NCI-H2029 (cell line): ENCODE measurements around the gene COX18.

ENCODE experiments used
- DNase-seq: peaks from one replicate; lab custom pipeline; 2025; lab: John Stamatoyannopoulos, UW

Gene COX18, protein sequence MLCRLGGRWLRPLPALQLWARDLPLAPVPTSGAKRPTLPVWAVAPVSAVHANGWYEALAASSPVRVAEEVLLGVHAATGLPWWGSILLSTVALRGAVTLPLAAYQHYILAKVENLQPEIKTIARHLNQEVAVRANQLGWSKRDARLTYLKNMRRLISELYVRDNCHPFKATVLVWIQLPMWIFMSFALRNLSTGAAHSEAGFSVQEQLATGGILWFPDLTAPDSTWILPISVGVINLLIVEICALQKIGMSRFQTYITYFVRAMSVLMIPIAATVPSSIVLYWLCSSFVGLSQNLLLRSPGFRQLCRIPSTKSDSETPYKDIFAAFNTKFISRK

DNA sequence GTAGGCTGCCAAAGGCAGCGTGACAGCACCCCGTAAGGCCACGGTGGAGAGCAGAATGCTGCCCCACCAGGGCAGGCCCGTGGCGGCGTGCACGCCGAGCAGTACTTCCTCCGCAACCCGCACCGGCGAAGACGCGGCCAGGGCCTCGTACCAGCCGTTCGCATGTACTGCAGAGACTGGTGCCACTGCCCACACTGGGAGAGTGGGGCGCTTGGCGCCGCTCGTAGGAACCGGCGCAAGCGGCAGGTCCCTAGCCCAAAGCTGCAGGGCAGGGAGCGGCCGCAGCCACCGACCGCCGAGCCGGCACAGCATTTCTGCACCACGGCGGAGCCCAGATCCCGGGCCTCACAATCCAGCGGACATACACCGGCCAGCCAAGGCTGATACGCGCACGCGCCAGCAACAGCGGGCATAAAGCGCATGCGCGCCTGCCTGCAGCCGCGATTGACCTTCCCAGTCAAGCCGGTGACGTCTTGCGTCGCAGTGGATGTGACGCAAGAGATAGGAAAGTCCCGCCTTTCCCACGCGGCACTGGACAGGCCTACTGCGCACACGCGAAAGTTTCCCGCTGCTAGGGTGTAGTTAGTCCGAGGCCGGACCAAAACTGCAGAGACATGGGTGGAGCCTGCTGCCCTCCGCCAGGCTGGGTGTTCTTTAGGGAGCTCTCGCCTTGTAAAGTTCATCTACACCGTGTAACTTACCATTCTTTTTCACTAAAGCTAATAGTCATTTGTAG, at the start of gene COX18:
Gene COX18, minus strand, starts transcription at position 379 of the 736 bp plus-strand sequence. Its CDS starts 67 bp downstream, at position 312.
- peak; percentile 95 for DNase-seq

DNA sequence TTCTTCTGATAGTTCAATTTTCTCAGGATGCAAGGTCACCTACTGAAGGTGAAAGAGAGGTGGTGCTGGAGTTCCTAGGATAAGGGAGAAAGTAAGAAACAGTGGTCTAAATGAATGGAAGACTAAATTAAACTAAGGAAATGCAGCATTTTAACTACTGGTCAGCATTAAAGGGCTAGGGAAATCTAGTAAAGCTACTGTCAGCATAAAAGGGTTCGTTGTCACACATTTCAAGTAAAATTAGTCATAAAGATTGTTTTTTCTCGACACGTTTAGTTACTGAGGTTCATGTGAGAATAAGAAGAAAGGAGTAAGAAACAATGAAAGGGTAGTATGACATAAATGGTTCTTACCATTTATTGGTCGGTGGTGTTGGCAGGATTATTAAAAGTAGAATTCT, 40.0 kb upstream of the COX18 start:
- no peak for DNase-seq

DNA sequence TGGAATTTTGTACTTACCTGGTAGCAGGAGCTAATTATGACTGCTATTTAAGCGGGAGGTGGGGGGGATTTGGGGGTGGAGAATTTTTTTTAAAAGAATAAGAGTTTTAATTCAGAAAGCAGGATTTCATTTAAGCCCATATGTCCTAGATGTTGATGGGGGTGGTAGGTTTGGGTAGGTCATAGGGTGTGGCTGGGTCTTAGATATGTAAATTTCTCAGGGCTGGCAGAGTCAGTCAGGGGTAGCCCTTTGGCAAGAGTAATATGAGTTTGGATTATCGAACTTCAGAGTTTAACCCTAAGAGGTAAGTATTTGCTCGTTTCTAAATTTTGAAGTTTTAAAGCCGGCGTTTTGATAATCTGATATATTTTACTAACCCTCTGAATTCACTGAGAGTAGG, 35.2 kb upstream of the COX18 start:
- no peak for DNase-seq

DNA sequence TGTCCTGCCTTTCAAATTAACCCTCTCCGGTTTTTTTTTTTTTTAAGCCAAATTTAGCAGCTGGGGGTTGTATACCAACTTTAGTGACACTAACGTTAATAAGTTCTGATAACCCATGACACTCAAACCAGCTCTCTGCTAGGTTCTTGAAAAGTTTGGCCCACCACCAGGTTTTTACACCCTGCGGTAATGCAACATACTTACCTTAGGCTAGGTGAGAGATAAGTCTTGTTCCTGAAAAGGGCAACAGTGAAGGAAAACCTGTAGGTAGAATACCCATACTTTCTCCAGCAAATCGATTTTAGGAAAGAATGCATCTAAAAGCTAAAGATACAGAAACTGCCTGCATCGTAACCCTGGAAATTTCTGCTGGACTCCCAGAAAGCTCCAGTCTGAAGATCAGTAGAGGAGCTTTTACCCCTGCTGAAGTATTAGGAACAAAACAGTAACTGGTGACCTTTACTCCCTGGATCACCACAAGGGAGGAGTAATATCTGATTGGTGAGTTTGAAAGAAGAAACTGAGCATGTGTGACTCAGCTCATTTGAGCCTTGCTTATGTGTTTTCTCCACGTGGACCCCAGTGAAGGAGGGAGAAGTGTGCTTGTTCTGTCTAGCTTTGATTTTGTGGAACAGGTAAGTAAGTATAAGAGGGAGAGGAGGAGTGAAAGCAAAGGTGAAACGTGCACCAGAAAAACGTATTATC, 34.4 kb upstream of the COX18 start:
- no peak for DNase-seq

DNA sequence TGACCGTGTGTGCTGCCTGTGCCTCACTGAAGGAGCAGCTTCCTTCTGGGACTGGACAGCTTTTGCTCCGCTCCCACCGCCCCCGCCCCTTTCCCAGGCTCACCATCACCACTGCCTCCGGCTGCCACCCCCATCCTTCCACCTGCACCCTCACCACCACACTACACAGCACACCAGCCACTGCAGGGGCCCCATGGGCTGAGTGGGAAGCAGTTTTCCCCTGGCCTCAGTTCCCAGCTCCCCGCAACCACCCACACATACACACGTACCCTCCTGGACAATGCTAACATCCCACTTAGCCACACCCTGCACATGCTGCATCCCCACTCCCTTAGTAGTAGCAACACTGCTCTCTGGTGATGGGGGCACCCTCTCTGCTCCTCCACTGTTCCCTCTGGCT, 29.6 kb upstream of the COX18 start:
- no peak for DNase-seq

DNA sequence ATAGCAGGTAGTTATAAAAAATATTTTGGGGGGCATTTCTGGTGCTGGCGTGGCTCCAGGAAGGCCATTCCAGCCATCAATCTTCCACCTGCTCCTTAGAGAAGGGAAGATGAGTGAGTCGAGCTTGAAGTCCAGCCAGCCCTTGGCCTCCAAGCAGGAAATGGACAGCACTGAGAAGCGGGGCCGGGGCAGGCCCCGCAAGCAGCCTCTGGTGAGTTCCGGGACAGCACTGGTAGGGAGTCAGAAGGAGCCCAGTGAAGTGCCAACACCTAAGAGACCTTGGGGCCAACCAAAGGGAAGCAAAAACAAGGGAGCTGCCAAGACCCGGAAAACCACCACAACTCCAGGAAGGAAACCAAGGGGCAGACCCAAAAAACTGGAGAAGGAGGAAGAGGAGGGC, 29.2 kb upstream of the COX18 start:
- no peak for DNase-seq

DNA sequence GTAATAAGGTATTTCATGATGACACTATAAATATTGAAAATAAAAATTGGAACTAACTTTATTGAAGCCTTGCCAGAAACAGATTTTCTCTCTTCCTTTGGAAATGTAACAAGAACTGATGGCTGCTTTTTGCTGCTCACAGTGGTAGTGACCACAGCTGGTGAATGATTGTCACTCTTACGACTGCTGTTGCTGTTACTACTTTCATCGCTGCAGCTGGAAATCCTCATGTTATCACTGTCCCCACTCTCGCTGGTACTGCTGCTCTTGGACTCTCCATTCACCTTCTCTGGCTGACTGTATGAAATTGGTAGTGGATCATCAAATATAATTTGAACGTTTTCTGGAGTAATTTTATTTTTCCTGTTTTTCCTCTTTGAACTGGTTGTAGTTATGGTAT, 28.5 kb upstream of the COX18 start:
- DNase-seq, result no peak

DNA sequence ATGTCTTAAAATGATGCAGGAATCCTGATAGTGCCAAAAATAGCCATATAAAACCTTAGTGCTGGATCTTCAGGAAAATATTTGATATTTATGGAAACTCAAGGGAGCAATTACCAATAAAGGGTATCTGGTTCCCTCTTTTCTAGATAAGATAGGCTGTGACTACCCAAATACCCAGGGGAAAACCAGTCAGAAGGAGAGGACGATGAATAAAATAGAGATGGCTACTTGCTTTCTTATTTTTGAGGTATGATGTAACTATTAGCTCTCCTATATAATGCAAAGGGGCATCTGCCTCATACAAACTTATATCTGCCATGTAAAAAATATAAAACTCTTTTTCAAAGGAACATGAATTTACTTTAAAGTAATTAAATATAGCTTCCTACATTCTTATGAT, 23.4 kb upstream of the COX18 start:
- DNase-seq, result no peak

DNA sequence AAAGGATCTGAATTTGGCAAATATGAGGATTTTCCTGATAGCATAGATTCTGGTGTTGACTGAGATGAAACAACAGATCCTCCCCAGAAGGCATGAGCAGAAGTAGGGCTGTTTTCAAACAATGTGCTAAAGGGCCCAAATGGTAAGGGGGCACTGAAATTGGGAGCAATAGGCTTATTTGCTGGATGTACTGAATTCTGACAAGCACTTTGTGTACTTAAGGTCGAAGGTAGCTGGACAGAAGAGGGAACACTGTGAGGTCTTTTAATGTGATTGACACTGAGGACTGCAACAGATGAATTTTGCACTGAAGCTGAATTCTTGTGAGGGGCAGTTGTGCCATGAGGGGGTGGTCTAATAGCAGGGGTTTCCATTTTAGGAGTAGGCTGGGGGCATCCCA, 21.2 kb upstream of the COX18 start:
- DNase-seq, result no peak

DNA sequence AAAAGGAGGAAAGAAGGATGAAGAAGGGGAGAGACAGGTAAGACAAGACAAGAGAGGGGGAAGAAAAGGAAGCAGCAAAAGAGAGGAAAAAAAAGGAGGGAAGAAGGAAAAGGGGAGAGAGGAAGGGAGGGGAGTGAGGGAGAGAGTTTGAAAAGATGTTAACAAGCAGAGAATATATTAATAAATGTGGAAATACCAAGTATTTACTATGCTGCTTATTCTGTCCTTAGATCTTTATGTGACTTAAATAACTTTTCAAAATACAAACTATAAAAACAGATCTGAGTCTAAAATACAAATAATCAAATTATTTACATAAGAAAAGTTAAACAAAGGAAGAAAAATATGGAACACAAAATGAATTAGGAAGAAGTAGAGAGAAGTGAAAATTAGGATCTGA, 18.4 kb upstream of the COX18 start:
- DNase-seq, result no peak

DNA sequence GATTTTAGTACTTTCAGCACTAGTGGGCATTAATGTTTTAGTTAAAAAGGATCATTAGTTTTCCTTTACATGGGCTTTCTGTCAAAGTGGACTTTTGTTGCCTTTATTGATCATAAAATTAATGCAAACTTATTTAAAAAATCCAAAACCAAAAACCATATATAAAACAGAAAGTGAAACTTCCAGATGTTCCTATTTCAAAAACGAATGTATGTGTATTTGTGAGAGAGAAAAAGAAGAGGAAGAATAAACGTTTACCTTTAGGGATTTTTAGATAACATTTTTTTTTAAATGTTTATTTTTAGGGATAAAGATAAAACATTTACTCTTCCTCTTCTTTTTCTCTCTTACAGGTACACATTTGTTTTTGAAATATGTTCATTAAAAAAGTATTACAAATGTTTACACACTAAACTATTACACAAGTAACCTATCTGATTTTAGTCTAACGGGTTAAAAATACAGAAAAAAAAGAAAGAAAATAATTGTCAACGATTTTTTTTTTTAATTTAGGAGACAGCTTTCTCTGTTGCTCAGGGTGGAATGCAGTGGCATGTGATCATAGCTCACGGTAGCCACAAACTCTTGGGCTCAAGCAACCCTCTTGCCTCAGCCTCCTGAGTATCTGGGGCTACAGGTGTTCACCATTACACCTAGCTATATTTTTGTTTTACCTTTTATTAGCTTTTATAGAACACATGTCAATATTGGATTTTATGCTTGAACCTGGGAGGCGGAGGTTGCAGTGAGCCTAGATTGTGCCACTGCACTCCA, 16.8 kb upstream of the COX18 start:
- no peak for DNase-seq

DNA sequence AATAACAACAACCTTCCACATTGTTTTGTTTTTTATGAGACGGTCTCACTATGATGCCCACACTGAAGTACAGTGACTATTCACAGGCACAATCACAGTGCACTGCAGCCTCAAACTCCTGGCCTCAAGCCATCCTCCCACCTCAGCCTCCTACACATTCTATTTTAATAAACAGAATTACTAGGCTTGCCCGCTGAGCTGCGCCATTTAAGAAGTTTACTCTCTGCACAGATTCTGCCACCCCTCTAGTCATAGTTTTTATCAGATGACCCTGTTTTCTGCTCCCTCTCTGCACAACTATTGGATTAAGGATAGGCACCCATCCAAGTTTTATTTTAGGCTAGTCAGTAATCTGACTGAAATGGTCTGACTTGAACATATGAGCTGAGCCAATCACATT, 11.3 kb upstream of the COX18 start:
- no peak for DNase-seq

DNA sequence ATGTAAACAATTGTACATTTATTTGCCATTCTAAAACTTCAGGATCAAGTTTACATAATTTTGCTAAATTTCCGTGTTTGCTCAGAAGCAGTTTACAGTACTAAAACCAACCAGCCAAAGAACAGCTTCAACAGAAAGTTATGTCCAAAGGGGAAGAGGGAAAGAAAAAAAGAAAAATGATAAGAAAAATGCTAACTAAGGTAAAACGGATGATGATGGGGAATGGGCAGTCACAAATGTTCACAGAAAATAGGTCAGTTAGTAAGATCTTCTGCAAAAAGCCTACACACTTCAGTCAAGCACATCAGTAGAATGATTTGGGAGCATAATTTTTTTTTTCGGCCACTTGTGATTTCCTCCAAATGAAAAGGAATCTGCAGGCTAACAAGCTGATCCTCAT, 6.3 kb upstream of the COX18 start:
- no peak for DNase-seq

DNA sequence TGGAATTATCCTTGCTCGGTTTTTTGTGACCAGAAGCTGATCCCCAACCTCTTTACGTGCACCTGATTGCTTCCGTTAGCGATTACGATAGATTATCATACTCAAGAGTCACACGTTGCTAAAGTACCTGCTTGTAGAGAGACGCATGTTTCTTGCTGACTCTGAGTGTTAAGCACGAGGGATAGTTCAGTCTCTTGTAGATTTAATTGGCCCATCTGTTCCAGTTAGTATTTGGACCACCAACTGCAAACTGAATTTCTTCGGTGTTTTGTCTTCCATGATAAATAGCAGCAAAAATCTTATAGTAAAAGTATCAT, 516 bp upstream of the COX18 start:
- DNase-seq, result peak; percentile 59

DNA sequence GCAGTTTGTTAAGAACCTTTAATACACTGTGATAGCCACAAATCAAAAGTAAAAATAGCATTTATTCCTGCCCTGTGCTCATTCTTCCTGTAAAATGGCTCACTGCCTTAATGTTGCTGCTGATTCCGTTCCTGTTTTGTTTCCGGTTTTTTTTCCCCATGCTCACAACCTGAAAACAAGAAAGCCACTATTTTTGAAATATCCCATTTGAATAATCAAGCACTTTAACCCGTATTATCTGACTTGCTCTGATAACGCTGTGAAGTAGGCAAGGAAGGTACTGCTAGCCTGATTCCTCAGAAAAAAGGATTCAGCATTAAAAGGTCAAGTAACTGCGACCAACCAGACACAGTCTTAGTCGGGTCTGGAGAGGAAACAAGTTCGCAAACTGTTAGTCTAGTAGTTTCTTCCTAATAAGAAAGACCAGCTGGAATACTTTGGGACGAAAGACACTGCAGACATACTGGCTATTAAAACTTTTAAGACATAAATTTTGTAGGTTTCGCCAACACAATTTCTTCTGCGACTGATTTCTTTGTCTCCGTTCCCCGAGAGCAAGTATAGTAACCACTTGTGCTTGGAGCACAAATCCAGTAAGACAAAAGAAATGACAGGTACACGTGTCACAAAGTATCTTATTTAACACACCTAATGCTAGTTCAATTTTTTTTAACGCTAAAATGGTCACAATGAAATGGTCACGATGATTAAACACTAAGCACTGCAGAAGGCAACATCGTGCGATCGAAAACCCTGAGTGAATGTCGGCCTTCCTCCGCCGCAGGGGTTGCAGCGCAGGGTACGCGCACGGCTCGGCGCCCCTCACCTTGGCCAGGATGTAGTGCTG, 802 bp downstream of the COX18 start:
- DNase-seq, result peak; percentile 8

DNA sequence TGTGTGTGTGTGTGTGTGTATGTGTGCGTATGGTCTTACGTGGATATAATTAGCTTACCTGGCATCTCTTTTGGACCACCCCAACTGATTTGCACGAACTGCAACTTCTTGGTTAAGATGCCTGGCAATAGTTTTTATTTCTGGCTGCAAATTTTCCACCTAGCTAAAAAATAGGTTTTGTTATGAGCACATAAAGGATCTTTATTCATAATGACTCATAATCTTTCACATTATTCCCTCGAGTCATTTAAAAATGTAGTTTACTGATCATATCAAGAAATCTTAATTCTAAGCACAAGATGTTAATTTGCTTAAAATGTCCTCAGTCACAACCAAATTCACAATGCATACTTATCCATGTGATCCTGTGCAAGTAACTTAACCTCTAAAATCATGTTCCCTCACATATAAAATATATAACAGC, 1.5 kb downstream of the COX18 start:
- DNase-seq, result no peak

DNA sequence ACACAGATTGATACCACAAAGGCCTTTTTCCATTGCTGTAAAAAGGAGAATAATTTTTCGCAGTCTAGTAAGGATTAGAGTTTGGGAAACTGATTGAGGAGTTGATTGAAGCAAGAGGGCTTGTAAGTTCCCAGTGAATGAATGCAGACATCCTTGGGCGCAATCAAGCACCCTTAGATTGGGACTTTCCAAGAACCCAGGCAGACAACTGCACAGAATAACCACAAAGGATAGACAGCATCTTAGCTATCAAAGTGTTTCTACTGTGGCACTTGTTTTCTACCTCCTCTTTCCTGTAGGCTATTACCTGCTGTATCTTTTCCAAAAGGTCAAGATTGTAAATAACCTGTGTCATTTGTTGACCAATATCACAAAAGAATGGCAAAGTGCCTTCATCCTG, 2.6 kb downstream of the COX18 start:
- DNase-seq, result no peak

DNA sequence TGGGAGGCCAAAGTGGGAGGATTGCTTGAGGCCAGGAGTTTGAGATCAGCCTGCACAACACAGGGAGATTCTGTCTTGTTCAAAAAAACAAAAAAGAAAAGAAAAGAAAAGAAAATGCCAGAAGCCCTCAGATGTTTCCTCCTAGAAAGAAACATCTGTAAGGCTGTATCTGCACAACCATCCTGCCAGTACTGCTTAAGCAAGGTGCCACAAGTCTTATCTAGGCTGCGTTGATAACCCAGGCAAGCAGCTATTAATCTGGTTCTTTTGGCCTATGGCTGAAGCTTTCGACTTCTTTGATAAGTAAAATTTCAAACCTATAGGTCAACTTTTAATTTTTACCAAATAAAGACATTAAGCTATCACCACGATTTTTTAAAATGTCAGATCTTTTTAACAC, 3.1 kb downstream of the COX18 start:
- no peak for DNase-seq

DNA sequence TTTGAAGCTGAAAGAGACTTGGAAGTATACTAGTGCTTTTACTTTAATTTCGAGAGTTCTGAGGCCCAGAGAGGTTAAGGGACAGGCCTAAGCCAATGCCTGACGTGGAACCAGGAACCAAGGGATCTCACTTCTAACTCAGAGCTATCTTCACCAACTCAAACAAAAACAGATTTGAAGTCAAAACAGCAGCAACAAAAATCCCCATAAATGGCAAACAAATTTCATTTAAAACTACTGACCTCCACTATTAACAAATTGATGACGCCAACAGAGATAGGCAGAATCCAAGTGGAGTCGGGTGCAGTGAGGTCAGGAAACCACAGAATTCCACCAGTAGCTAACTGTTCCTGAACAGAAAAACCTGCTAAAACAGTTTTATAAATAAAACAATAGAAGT, 5.0 kb downstream of the COX18 start:
- no peak for DNase-seq

DNA sequence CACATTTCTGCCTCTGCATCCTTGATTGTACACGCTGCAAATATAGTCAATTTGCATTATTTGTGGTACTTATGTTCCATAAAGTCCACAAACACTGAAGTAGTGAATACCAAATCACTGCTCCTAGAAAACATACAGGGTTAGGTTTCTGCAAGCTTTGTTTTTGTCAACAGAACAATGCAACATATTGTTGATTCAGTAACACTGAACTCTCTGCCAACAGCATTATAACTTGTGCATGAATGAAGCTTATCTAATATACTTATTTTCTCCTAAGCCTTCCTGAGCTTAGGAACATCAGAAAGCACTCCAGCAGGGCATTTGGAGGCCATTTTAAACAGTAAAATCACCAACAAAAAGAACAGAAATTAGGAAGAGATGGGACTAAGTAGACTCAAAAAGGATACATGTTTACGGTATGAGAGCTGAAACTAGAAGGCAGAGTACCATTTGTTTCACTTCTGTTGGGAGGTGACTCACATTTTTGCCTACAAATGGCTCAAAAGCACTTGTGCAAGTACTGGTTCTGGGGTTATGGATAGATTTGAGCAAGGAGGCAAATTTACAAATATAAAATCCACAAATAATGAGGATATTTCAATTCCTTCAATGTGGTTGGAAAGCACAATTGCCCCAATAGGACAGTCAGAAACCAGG, 14.1 kb downstream of the COX18 start:
- no peak for DNase-seq

DNA sequence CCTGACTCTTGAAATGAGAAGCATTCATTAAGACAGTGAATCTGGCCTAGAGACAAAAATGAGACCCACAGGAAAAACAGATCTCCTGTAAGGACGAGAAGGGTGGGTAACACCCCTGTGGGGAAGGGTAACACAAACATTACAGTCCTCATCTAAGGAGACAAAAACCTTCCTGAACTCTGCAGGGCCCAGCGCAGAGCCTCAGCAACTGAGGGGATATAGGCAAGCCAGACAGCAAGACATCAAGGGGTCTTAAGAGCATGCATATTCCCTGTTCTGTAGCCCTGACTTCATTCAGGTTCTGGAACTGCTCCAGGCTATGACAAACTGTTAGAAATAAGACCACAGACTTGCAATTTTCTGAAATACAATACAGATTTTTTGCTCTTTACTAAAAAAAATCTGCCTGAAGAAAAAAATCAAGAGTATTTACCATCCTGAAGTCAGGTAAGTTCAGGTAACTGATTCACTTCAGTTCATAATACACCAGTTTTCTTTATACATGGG, 15.5 kb downstream of the COX18 start:
- DNase-seq, result no peak
